GM18508 (cell line): ENCODE measurements around the gene EME1.

ENCODE experiments used
- ATAC-seq: cut with Tn5 transposase; IDR thresholded peaks from one replicate; pipeline ENCODE4 v1.9.1; 2021; ENCODE audit warnings: moderate number of reproducible peaks; ENCODE audit not compliant: insufficient read depth, unreplicated experiment

The EME1 gene

DNA sequence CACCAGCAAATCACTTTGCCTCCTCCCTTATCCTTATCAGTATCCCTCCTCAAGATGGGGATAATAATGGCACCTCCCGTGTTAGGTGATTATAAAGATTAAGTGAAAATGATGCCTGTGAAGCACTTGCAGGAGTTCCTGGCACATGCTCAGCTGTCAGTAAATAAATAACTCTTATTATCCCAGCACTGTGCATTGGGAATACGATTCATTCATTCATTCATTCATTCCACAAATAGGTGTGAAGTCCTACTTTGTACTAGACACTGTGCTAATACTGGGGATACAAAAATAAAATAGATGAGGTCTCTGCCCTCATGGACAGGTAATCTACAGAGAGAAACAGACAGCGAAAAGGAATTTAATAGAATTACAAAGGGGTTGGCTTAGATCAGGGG is 25.1 kb upstream of the EME1 start:
- no peak for ATAC-seq

DNA sequence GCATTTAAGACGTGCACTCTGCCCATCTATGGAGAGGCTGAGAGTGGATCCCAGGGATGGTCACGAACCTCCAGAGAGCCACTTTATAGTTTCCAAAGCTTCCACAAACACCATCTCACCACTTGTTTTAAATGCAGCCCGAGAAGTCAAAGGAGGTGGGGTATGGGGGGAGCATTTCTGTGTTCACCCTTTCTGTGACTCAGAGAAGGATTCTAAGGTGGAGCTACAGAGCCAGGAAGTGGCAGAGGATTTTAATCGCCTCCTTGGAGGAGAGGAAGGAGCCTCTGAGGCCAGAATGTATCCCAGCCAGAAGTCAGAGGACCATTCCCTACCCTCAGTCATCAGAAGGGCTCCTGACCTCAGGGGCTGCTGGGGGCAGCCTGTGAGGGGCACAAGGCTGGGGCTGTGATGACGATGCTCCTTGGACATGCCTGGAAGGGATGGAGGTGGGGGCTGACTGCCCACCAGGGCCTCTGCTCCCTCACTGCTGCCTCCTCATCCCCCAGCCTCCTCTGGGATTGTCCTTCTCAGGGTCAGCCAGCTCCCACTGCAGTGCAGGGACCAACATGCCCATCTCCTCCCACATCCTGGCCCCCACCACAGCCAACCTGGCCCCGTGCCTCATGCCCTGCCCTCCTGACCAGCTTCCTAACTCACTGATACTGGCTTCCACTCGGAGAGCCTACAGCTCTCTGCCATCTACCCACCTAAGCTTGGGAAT is 24.3 kb upstream of the EME1 start:
- ATAC-seq = no peak

GRCh38 chr17:50349243-50349600 is 23.8 kb upstream of the EME1 start:
- ATAC-seq = no peak

DNA sequence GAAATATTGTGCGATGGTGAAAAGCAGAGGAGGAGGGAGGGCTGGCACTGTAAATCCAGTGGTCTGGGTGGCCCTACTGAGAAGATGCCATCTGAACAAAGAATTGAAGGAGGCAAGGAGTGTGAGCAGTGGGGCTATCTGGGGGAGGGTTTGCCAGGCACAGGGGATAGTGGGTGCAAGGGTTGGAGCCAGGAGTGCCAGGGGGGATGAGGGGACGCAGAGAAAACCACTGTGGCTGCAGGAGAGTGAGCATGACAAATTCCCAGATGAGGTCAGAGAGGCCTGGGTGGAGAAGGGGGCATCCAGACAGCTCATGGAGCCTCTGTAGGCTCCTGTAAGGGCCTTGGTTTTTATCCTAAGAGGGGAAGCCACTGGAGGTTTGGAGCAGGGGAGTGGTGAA is 22.3 kb upstream of the EME1 start:
- no peak for ATAC-seq

DNA sequence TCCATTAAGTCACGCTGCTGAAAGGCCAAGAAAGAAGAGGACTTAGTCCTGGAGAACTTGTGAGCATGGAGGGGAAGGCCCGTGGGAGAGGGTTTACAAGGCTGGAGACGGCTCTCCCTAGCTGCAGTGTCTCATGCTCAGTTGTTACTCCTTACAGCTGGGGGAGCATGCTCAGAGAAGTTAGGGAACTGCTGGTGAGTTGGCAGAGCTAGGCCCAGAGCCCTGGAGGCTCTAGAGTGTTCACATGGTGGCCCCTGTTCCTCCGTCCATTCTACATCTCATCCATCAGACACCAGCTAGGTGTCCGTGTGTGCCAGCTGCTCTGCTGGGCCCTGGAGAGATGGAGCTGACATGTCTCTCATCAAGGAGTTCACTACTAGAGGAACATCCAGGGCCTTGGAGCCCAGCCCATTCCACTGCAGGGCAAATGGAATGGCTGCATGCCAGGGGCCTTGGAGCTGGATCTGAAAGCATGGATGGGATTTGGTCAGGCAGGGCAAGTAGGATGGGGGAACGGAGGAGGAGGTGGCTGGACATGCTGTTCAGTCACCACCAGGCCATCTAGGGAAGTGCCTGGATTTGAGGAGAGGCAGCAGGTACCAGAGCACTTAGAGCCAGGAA is 20.8 kb upstream of the EME1 start:
- ATAC-seq = no peak

DNA sequence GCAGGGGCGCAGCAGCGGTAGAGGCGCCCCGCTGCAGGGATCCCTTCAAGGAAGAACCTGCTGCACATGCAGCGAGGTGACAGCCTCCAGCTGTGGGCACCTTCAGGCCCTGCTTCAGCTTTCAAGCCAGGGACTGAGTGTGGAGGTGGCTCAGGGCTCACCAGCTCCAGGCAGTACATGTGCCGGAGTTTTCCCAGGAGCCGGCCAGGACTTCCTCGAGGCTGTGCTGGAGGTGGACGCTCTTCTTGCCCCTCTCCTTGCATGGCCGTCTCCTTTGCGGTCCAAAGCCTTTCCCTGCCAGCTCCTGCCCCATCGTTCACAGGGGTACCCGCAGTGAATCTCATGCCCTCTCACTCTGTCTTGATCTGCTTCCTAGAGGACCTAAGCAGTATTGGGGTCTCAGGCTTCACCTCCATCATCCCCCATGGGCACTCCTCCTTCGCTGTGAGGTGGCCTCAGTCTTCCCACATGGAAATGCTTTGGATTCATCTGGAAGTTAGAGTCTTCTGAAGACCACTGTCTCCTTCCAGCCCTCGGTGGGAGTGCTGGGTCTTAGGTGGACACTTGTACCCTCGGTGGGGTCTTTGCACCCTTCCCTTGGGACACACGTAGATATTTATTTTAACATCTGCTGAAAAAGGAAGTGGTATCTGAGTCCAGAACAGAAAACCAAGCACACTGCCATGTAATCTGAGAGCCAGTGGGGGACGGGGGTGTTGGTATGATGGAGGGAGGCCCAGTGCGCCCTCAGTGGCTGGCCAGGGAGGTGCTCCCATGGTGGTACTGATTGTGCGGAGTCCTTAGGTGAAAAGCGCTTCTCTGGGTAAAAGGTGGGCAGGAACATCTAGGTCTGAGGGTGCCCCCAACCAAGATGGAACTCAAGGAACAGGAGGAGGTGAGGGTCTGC is 20.1 kb upstream of the EME1 start:
- ATAC-seq = no peak

DNA sequence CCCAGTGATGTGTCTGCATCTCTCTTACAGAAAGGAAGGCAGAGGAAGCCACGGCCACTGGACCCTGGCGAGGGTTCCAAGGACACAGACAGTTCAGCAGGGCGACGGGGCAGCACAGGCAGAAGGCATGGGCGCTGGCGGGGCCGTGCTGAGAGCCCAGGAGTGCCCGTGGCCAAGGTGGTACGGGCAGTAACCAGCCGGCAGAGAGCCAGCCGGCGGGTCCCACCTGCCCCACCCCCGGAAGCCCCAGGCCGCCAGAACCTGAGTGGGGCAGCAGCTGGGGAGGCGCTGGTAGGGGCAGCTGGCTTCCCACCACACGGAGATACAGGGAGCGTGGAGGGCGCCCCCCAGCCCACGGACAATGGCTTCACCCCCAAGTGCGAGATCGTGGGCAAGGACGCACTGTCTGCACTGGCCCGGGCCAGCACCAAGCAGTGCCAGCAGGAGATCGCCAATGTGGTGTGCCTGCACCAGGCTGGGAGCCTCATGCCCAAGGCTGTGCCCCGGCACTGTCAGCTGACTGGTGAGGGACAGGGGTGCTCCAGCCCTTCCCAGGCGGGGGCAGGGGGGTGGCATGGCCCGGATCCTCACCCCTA is 19.3 kb upstream of the EME1 start:
- ATAC-seq = no peak

DNA sequence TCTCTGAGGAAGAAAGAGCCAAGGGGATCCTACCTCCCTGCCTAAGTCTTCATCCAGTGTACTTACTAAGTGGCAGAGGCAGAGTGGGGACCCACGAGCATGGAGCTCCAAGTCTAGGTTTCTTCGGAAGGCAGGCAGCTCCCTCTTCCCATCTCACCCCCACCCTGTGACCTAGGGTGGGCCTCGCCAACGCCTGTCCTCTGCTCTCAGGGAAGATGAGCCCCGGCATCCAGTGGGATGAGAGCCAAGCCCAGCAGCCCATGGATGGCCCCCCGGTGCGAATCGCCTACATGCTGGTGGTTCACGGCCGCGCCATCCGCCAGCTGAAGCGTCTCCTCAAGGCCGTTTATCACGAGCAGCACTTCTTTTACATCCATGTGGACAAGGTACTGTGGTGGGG is 18.8 kb upstream of the EME1 start:
- ATAC-seq = no peak

- no peak for ATAC-seq
Observed at GRCh38 chr17:50354776-50355175, 18.3 kb upstream of the EME1 start.

GRCh38 chr17:50355336-50355700 is 17.7 kb upstream of the EME1 start:
- no peak for ATAC-seq

GRCh38 chr17:50355701-50356341 is 17.2 kb upstream of the EME1 start:
- no peak for ATAC-seq

DNA sequence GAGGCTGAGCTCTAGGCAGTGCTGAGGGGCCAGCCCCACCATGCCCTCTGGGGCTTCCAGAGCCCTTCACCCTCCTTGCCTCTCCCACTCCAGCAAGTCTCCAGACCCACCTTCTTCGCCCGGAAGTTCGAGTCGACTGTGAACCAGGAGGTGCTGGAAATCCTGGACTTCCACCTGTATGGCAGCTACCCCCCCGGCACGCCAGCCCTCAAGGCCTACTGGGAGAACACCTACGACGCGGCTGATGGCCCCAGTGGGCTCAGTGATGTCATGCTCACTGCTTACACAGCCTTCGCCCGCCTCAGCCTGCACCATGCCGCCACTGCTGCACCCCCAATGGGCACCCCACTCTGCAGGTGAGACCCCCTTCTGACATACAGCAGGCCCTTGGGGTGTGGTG is 16.6 kb upstream of the EME1 start:
- ATAC-seq = no peak

DNA sequence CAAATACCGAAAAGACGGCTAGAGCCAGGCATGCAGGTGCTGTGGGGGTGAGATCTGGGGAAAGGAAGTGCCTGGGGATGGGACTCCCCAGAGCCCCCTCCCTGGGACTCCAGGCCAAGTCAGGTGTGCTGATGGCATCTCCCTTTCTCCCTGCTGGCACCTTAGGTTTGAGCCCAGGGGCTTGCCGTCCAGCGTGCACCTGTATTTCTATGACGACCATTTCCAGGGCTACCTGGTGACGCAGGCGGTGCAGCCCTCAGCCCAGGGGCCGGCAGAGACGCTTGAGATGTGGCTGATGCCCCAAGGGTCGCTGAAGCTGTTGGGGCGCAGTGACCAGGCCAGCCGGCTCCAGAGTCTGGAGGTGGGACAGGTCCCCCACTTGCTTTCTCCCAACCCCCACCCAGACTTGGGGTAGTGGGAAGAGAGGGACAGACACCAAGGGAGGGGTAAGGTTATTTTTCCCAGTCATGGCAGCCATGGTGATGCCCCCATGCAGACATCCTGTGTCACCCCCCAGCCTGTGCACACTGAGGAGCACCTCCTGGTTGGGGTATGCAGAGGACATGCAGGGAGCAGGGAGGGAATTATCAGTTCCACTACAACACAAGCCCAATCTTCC is 16.0 kb upstream of the EME1 start:
- ATAC-seq = no peak

- no peak for ATAC-seq
Observed at GRCh38 chr17:50358177-50358576, 14.9 kb upstream of the EME1 start.

DNA sequence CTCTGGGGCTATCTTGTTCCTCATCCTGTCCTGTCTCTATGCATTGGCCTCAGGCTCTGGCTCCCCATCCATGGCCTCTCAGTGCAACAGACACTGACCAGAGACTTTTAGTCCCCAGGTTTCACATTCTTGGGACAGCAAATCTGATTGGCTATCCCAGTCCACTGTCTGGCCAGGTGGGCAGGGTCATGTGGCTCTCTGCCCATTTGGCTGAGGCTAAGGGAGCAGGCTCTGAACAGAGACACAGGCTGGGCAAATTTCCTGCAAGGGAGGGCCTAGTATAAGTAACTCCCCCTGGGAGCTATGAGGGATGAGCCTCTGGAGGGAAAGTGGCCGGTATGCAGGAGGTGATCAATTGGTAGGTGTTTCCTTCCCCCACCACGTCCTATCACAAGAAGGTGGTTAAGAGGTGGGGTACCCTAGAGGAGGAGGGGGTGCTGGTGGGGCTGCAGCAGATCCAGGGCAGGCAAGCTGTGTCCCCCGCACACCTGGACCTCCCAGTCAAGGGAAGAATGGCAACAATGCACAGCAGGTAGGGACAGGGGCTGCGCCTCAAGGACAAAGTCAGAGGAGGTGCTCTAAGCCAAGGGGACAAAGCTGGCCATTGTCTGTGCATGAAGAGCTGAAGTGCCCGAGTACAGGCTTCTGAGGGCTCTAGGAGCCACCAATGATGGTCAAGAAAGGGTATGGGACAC is 13.9 kb upstream of the EME1 start:
- no peak for ATAC-seq

DNA sequence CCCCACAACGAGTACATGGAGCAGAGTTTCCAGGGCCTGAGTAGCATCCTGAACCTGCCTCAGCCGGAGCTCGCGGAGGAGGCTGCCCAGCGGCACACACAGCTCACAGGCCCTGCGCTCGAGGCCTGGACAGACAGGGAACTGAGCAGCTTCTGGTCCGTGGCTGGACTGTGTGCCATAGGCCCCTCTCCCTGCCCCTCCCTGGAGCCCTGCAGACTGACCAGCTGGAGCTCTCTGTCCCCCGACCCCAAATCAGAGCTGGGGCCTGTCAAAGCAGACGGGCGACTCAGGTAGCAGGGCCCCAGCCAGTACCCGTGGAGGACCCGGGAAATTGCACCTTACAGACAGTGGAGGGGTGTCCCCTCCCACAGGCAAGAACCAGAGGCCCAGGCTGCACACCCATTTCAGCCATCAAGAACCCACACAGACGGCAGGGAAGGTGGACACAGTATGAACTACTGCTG is 13.0 kb upstream of the EME1 start:
- no peak for ATAC-seq

- no peak for ATAC-seq
Observed at GRCh38 chr17:50360486-50361115, 12.4 kb upstream of the EME1 start.

- no peak for ATAC-seq
Observed at GRCh38 chr17:50361561-50362480, 11.2 kb upstream of the EME1 start.
